ENCODE measurements around the gene CSMD2. TPM values are rescaled to one million over a fixed set of nuclear protein-coding genes. Genes with fewer than 3 reads are reported as not detected.

The CSMD2 gene
- total RNA-seq, 1 experiment from 2014 or later, result 0.22 TPM

- no peaks in the 10 kb centered on the region for H3K79me2 ChIP-seq (ENCODE audit: insufficient read depth, low read length)
- ChIA-PET RAD21 (ENCODE audit: low non-redundant PET in 1 of 2, low total read pairs in 2 of 2, uncharacterized antibody in 2 of 2, unreplicated experiment in 2 of 2) (no interaction called here), CTCF (no interaction called here), POLR2A (no interaction called here)
- intact Hi-C loops (cut with micrococcal nuclease), result loop anchor here (5.0 kb wide), 2 partner anchors 393 to 513 kb away; no protein-coding TSS in a partner anchor
- TF ChIP-seq FOSL1 (IDR thresholded peaks at IDR 0.05; ENCODE audit: low read depth), result no peak
- no peak for TF ChIP-seq JUND (IDR thresholded peaks at IDR 0.05)
- TF ChIP-seq, protein P1, sequence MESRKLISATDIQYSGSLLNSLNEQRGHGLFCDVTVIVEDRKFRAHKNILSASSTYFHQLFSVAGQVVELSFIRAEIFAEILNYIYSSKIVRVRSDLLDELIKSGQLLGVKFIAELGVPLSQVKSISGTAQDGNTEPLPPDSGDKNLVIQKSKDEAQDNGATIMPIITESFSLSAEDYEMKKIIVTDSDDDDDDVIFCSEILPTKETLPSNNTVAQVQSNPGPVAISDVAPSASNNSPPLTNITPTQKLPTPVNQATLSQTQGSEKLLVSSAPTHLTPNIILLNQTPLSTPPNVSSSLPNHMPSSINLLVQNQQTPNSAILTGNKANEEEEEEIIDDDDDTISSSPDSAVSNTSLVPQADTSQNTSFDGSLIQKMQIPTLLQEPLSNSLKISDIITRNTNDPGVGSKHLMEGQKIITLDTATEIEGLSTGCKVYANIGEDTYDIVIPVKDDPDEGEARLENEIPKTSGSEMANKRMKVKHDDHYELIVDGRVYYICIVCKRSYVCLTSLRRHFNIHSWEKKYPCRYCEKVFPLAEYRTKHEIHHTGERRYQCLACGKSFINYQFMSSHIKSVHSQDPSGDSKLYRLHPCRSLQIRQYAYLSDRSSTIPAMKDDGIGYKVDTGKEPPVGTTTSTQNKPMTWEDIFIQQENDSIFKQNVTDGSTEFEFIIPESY (IDR thresholded peaks at IDR 0.05; ENCODE audit: extremely low read depth, insufficient replicate concordance, low read length), result no peak
- TF ChIP-seq CBX3 (IDR thresholded peaks at IDR 0.05; ENCODE audit: low read depth), result no peak
- no peak for TF ChIP-seq ZFX (IDR thresholded peaks at IDR 0.05)
- no peaks in the 10 kb centered on the region for H3K9me2 ChIP-seq (ENCODE audit: insufficient read depth)
- H2AFZ ChIP-seq (ENCODE audit: low read depth, low read length, poor library complexity, severe bottlenecking), result no peak overlapping the region
- no peaks in the 10 kb centered on the region for H3K36me3 ChIP-seq (ENCODE audit: control insufficient read depth in 1 of 2, insufficient read depth in 2 of 2, low read length in 2 of 2)
- H3K27me3 ChIP-seq (ENCODE audit: insufficient read depth, low read length), result peaks cover 4% of the 10 kb centered on the region; the same call in 1 of the 2 replicates
- ATAC-seq (no peak), DNase-seq (ENCODE audit: low read depth, low spot score) (no peak)
- H4K20me1 ChIP-seq (ENCODE audit: insufficient read depth), result no peaks in the 10 kb centered on the region
- peaks cover 0 to 5% of the 10 kb centered on the region in 2 experiments; a peak in 1 of 4 replicates for H3K4me1 ChIP-seq (ENCODE audit: control insufficient read depth in 1 of 2, insufficient read depth in 2 of 2, low read length in 2 of 2)
- no TSS peak for BruUV-seq (replicated peaks)
- H3K4me3 ChIP-seq (replicated peaks in 1 of 2; ENCODE audit: low read depth in 1 of 2, low read length in 2 of 2), result no peak overlapping the region
- H3K9me3 ChIP-seq (ENCODE audit: control insufficient read depth in 1 of 2, insufficient read depth in 1 of 2, low read depth in 1 of 2, low read length in 2 of 2), result no peaks in the 10 kb centered on the region
- H3K4me2 ChIP-seq (ENCODE audit: low read length), result no peak overlapping the region
- H3K27ac ChIP-seq (ENCODE audit: low read depth, low read length), result no peak overlapping the region
- H3K9ac ChIP-seq (ENCODE audit: low read length), result no peak overlapping the region
Measured at GRCh38 chr1:33610391-33610790, 554.6 kb downstream of the CSMD2 start.

DNA sequence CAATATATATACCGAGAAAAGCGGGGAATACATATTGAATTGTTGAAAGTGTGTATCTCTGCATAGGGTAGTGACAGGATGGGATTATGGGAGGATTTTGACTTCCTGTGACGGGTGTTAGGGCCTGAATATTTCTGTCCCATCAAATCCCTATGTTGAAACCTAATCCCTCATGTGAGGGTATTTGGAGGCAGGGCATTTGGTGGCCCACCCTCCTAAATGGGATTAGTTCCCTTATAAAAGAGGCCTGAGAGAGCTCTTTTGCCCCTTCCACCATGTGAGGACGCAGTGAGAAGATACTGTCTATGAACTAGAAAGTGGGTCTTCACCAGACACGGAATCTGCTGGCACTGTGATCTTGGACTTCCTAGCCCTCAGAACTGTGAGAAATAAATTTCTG, 555.3 kb downstream of the CSMD2 start:
- intact Hi-C loops (cut with micrococcal nuclease), result loop anchor here (5.0 kb wide), 2 partner anchors 392 to 512 kb away; no protein-coding TSS in a partner anchor
- no peak overlapping the region for H3K9ac ChIP-seq (ENCODE audit: low read length)
- no peaks in the 10 kb centered on the region for H4K20me1 ChIP-seq (ENCODE audit: insufficient read depth)
- no peaks in the 10 kb centered on the region for H3K79me2 ChIP-seq (ENCODE audit: insufficient read depth, low read length)
- H3K36me3 ChIP-seq (ENCODE audit: control insufficient read depth in 1 of 2, insufficient read depth in 2 of 2, low read length in 2 of 2), result no peaks in the 10 kb centered on the region
- H3K9me2 ChIP-seq (ENCODE audit: insufficient read depth), result no peaks in the 10 kb centered on the region
- peaks cover 0 to 5% of the 10 kb centered on the region in 2 experiments; a peak in 1 of 4 replicates for H3K4me1 ChIP-seq (ENCODE audit: control insufficient read depth in 1 of 2, insufficient read depth in 2 of 2, low read length in 2 of 2)
- ChIA-PET POLR2A (no interaction called here), RAD21 (ENCODE audit: low non-redundant PET in 1 of 2, low total read pairs in 2 of 2, uncharacterized antibody in 2 of 2, unreplicated experiment in 2 of 2) (no interaction called here), CTCF (no interaction called here)
- no peak overlapping the region for H3K4me2 ChIP-seq (ENCODE audit: low read length)
- no peak overlapping the region for H3K27ac ChIP-seq (ENCODE audit: low read depth, low read length)
- no peak overlapping the region for H2AFZ ChIP-seq (ENCODE audit: low read depth, low read length, poor library complexity, severe bottlenecking)
- BruUV-seq (replicated peaks), result no TSS peak
- no peak overlapping the region for H3K4me3 ChIP-seq (replicated peaks in 1 of 2; ENCODE audit: low read depth in 1 of 2, low read length in 2 of 2)
- peaks cover 4% of the 10 kb centered on the region; the same call in 1 of the 2 replicates for H3K27me3 ChIP-seq (ENCODE audit: insufficient read depth, low read length)
- H3K9me3 ChIP-seq (ENCODE audit: control insufficient read depth in 1 of 2, insufficient read depth in 1 of 2, low read depth in 1 of 2, low read length in 2 of 2), result no peaks in the 10 kb centered on the region
- ATAC-seq, result no peak
- no peak for DNase-seq (ENCODE audit: low read depth, low spot score)
- TF ChIP-seq EZH2phosphoT487 (IDR thresholded peaks at IDR 0.05; ENCODE audit: borderline replicate concordance) (no peak), CEBPB (IDR thresholded peaks at IDR 0.05; ENCODE audit: low read depth) (no peak), YY1 (IDR thresholded peaks at IDR 0.05; ENCODE audit: extremely low read depth, insufficient replicate concordance, low read depth, low read length) (no peak), POLR2AphosphoS5 (IDR thresholded peaks at IDR 0.05; ENCODE audit: low read depth, low read length) (no peak), FOSL1 (IDR thresholded peaks at IDR 0.05; ENCODE audit: low read depth) (no peak), CBX3 (IDR thresholded peaks at IDR 0.05; ENCODE audit: low read depth) (no peak), ZNF274 (IDR thresholded peaks at IDR 0.05; ENCODE audit: low read depth, low read length) (no peak), SRF (IDR thresholded peaks at IDR 0.05; ENCODE audit: low read depth) (no peak), EZH2 (IDR thresholded peaks at IDR 0.05) (no peak), EGR1 (IDR thresholded peaks at IDR 0.05; ENCODE audit: low read depth) (no peak), ATF3 (IDR thresholded peaks at IDR 0.05) (no peak), RAD21 (IDR thresholded peaks at IDR 0.05; ENCODE audit: low read depth) (no peak), POLR2A (IDR thresholded peaks at IDR 0.05; ENCODE audit: borderline replicate concordance, extremely low read depth, insufficient read depth, insufficient read length) (no peak), ZFX (IDR thresholded peaks at IDR 0.05) (no peak), TCF7L2 (IDR thresholded peaks at IDR 0.05; ENCODE audit: borderline replicate concordance, extremely low read depth, insufficient read depth, insufficient read length) (no peak)
- TF ChIP-seq, protein P1 (IDR thresholded peaks at IDR 0.05; ENCODE audit: extremely low read depth, insufficient replicate concordance, low read length), result no peak
- TF ChIP-seq, protein P2, sequence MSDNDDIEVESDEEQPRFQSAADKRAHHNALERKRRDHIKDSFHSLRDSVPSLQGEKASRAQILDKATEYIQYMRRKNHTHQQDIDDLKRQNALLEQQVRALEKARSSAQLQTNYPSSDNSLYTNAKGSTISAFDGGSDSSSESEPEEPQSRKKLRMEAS (IDR thresholded peaks at IDR 0.05), result no peak
